ENCODE results near the gene AFG1L. TPM values are rescaled to one million over a fixed set of nuclear protein-coding genes. Genes with fewer than 3 reads are reported as not detected.
"Not testable (repeated sequence)": the region's sequence is repeated elsewhere in the genome, so short reads cannot be mapped to it uniquely, and the experiment has no call there.

Gene AFG1L
- total RNA-seq, 1 donor from 2014 or later, result 0.53 TPM

- DNase-seq (ENCODE audit: low spot score in 2 of 2), result no peak
- H3K4me3 ChIP-seq, result no peak overlapping the region
- intact Hi-C loops (cut with DNase I), result no loop called here
- no peak overlapping the region for H3K27ac ChIP-seq
- no peaks in the 10 kb centered on the region for H3K9me3 ChIP-seq
- no peak for TF ChIP-seq CTCF (IDR thresholded peaks at IDR 0.05)
- H3K27me3 ChIP-seq, result no peaks in the 10 kb centered on the region
- H3K36me3 ChIP-seq, result no peaks in the 10 kb centered on the region
- H3K4me1 ChIP-seq, result no peaks in the 10 kb centered on the region
These were observed 15.0 kb downstream of the AFG1L start for GRCh38 chr6:108309844-108310243.

- Histone ChIP-seq H3K9me3 (no peaks in the 10 kb centered on the region), H3K27me3 (no peaks in the 10 kb centered on the region), H3K27ac (no peak overlapping the region), H3K4me3 (no peak overlapping the region), H3K36me3 (no peaks in the 10 kb centered on the region), H3K4me1 (no peaks in the 10 kb centered on the region)
- intact Hi-C loops (cut with DNase I), result no loop called here
- no peak for DNase-seq (ENCODE audit: low spot score in 2 of 2)
- TF ChIP-seq CTCF (IDR thresholded peaks at IDR 0.05), result no peak
These were observed 17.8 kb downstream of the AFG1L start for GRCh38 chr6:108312605-108313004.

- no peak for DNase-seq (ENCODE audit: low spot score in 2 of 2)
- no peaks in the 10 kb centered on the region for H3K27me3 ChIP-seq
- H3K4me1 ChIP-seq, result no peaks in the 10 kb centered on the region
- no peak overlapping the region for H3K4me3 ChIP-seq
- no peak overlapping the region for H3K27ac ChIP-seq
- H3K9me3 ChIP-seq, result no peaks in the 10 kb centered on the region
- TF ChIP-seq CTCF (IDR thresholded peaks at IDR 0.05), result no peak
- H3K36me3 ChIP-seq, result peaks cover 2 to 5% of the 10 kb centered on the region in 2 donors
- intact Hi-C loops (cut with DNase I), result no loop called here
These were observed 26.4 kb downstream of the AFG1L start for GRCh38 chr6:108321253-108321747.

- intact Hi-C loops (cut with DNase I), result no loop called here
- no peak for TF ChIP-seq CTCF (IDR thresholded peaks at IDR 0.05)
- DNase-seq (ENCODE audit: low spot score in 2 of 2), result no peak
These were observed 27.9 kb downstream of the AFG1L start for GRCh38 chr6:108322728-108323127.

GRCh38 chr6:108323710-108324466 lies 29.0 kb downstream of the AFG1L start:
- Histone ChIP-seq H3K9me3 (no peaks in the 10 kb centered on the region), H3K4me1 (no peaks in the 10 kb centered on the region), H3K27ac (no peak overlapping the region), H3K27me3 (no peaks in the 10 kb centered on the region), H3K4me3 (no peak overlapping the region), H3K36me3 (peaks cover 5 to 10% of the 10 kb centered on the region in 2 donors)
- no peak for TF ChIP-seq CTCF (IDR thresholded peaks at IDR 0.05)
- intact Hi-C loops (cut with DNase I), result no loop called here
- DNase-seq (ENCODE audit: low spot score in 2 of 2), result no peak

More at GRCh38 chr6:108322728-108323127, 27.9 kb downstream of the AFG1L start:
- H3K27me3 ChIP-seq, result no peaks in the 10 kb centered on the region
- no peak overlapping the region for H3K27ac ChIP-seq
- H3K4me1 ChIP-seq, result no peaks in the 10 kb centered on the region
- peaks cover 5 to 10% of the 10 kb centered on the region in 2 donors for H3K36me3 ChIP-seq
- no peak overlapping the region for H3K4me3 ChIP-seq
- H3K9me3 ChIP-seq, result no peaks in the 10 kb centered on the region

- H3K4me3 ChIP-seq; H3K9me3 ChIP-seq; DNase-seq (ENCODE audit: low spot score in 2 of 2); H3K4me1 ChIP-seq; H3K27me3 ChIP-seq; H3K27ac ChIP-seq; intact Hi-C loops (cut with DNase I): not testable (repeated sequence)
- peaks cover 0 to 10% of the 10 kb centered on the region in 2 donors for H3K36me3 ChIP-seq
These were observed 35.4 kb downstream of the AFG1L start for GRCh38 chr6:108330221-108330785.
